BLaER1 treated with 17β-estradiol and CSF1 and Interleukin-3, amounts not matched to agents 10 nM and 100 nM (cell line): ENCODE measurements around the gene OXGR1.
A peak's percentile ranks its signal among the peaks of the same experiment; 100 is the strongest.

Experiments used
- H3K27ac ChIP-seq, 11 experiments: shearing (Covaris generic); formaldehyde crosslinking; 2 replicates each; pipeline ENCODE4 v1.8.1; 2022
- H3K27me3 ChIP-seq, 11 experiments: shearing (Covaris generic); formaldehyde crosslinking; 2 replicates each; pipeline ENCODE4 v1.8.1; 2022
- H3K36me3 ChIP-seq, 11 experiments: shearing (Covaris generic); formaldehyde crosslinking; 2 replicates each; pipeline ENCODE4 v1.8.1; 2022
- H3K4me1 ChIP-seq, 10 experiments: shearing (Covaris generic); formaldehyde crosslinking; 2 replicates each; pipeline ENCODE4 v1.8.1; 2022
- H3K4me2 ChIP-seq, 11 experiments: shearing (Covaris generic); formaldehyde crosslinking; 2 replicates each; pipeline ENCODE4 v1.8.1; 2022
- H3K4me3 ChIP-seq, 10 experiments: shearing (Covaris generic); formaldehyde crosslinking; 2 replicates each; pipeline ENCODE4 v1.8.1; 2022
- H3K9ac ChIP-seq, 11 experiments: shearing (Covaris generic); formaldehyde crosslinking; 2 replicates each; pipeline ENCODE4 v1.8.1; 2022
- H3K9me3 ChIP-seq, 11 experiments: shearing (Covaris generic); formaldehyde crosslinking; replicated peaks in 1 of 11; 2 replicates each; pipeline ENCODE4 v1.8.1; 2022
- H4K20me1 ChIP-seq, 11 experiments: shearing (Covaris generic); formaldehyde crosslinking; 2 replicates each; pipeline ENCODE4 v1.8.1; 2022
- Cebpa-rat ChIP-seq, 11 experiments: shearing (Covaris generic); IDR thresholded peaks; 2 replicates each; pipeline ENCODE4 v1.8.1; 2022

The OXGR1 gene

GRCh38 chr13:97000295-97000925 lies 6.1 kb upstream of the OXGR1 start:
- Histone ChIP-seq H3K4me3 (no peak overlapping the region), H3K27me3 (peaks cover 0 to 25% (median 0%) of the 10 kb centered on the region in 11 experiments; a peak in 7 of 22 replicates), H3K4me2 (peak overlapping the region in 3 of 11 experiments; percentile 72 to 83 (median 76); a peak in 5 of 22 replicates), H3K9ac (no peak overlapping the region), H4K20me1 (no peaks in the 10 kb centered on the region), H3K36me3 (no peaks in the 10 kb centered on the region), H3K27ac (no peak overlapping the region), H3K4me1 (peaks cover 18 to 72% (median 36%) of the 10 kb centered on the region in 10 experiments), H3K9me3 (no peaks in the 10 kb centered on the region)
- no peak for TF ChIP-seq Cebpa-rat (IDR thresholded peaks at IDR 0.05)

GRCh38 chr13:96999091-96999490 lies 4.8 kb upstream of the OXGR1 start:
- H3K4me1 ChIP-seq: peaks cover 31 to 76% (median 48%) of the 10 kb centered on the region in 10 experiments
- no peak overlapping the region for H3K4me3 ChIP-seq
- H3K9me3 ChIP-seq: no peaks in the 10 kb centered on the region
- H3K27me3 ChIP-seq: peaks cover under 1 to 38% (median 1%) of the 10 kb centered on the region in 11 experiments; a peak in 18 of 22 replicates
- H3K27ac ChIP-seq: no peak overlapping the region
- H3K36me3 ChIP-seq: no peaks in the 10 kb centered on the region
- H3K4me2 ChIP-seq: peak overlapping the region in 5 of 11 experiments; percentile 2 to 75 (median 41); a peak in 6 of 22 replicates
- TF ChIP-seq Cebpa-rat (IDR thresholded peaks at IDR 0.05): no peak
- no peak overlapping the region for H3K9ac ChIP-seq
- H4K20me1 ChIP-seq: no peaks in the 10 kb centered on the region

DNA sequence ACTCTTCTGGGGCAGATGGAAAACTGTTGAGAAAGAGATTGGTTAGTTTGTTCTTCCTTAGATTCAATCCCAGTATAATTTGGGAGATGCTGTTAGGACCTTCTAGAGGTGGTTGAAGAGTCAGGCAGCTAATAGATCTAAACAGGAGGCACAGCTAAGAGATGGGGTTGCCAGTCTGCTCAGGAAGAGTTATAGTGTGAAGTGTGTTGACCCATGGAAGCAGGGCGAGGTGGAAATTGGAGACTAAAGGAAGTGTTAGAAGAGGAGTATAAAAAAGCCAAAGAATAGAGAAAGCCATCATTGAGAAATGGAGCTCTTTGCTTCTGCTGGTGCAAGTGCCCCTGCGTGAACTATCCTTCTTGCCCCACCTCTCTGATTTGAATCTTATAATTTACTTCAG lies 3.8 kb upstream of the OXGR1 start:
- TF ChIP-seq Cebpa-rat (IDR thresholded peaks at IDR 0.05): no peak
- Histone ChIP-seq H3K27ac (no peak overlapping the region), H3K36me3 (no peaks in the 10 kb centered on the region), H3K4me2 (peak overlapping the region in 1 of 11 experiments; percentile 15; a peak in 1 of 22 replicates), H3K27me3 (peaks cover 11 to 48% (median 11%) of the 10 kb centered on the region in 11 experiments; a peak in 20 of 22 replicates), H3K9me3 (no peaks in the 10 kb centered on the region), H3K4me3 (no peak overlapping the region), H3K9ac (no peak overlapping the region), H4K20me1 (no peaks in the 10 kb centered on the region), H3K4me1 (peaks cover 36 to 74% (median 49%) of the 10 kb centered on the region in 10 experiments)

DNA sequence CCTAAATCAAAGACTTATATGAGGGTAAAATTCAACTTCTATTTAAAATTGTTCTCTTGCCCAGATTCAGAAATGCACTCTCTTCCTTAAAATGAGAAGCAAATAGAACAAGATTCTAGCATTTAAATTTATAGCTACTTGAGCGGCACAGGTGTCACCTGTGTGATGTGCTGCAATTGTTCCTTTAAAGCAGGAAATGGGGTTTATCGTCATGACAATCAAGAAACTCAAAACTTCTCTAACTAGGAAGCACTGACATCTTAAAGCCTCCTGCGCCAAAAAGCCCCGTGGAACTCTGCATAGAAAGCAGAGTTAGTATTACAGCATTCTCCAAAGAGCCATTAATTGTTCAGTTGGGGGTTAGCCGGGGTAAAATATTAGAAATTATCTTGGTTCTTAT lies 2.6 kb upstream of the OXGR1 start:
- H3K4me3 ChIP-seq: no peak overlapping the region
- H3K4me2 ChIP-seq: peak overlapping the region in 6 of 11 experiments; percentile 27 to 54 (median 45); a peak in 9 of 22 replicates
- no peak for TF ChIP-seq Cebpa-rat (IDR thresholded peaks at IDR 0.05)
- H3K9me3 ChIP-seq: peaks cover 0 to under 1% (median 0%) of the 10 kb centered on the region in 11 experiments; a peak in 3 of 22 replicates
- H3K4me1 ChIP-seq: peaks cover 31 to 62% (median 44%) of the 10 kb centered on the region in 10 experiments
- peaks cover 16 to 57% (median 20%) of the 10 kb centered on the region in 11 experiments; a peak in 21 of 22 replicates for H3K27me3 ChIP-seq
- H4K20me1 ChIP-seq: no peaks in the 10 kb centered on the region
- H3K9ac ChIP-seq: no peak overlapping the region
- no peak overlapping the region for H3K27ac ChIP-seq
- no peaks in the 10 kb centered on the region for H3K36me3 ChIP-seq

DNA sequence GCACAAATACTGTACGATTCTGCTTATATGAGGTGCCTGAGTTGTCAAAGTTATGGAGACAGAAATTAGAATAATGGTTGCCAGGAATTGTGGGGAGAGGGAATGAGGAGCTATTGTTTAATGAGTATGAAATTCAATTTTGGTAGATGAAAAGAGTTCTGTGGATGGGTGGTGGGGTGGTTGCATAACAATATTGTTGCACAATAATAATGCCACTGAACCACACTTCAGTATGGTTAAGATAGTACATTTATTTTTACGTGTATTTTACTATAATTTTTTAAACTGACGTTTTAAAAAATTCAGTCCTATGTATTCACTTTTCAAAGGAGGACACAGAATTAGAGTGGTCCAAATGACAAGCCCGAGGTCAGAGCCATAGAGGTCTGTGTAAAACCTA lies 1.8 kb upstream of the OXGR1 start:
- 0 out of 22 replicates have a peak, but pooled peaks of 2 of the 11 experiments have one; percentile 13 to 36 for TF ChIP-seq Cebpa-rat (IDR thresholded peaks at IDR 0.05)

DNA sequence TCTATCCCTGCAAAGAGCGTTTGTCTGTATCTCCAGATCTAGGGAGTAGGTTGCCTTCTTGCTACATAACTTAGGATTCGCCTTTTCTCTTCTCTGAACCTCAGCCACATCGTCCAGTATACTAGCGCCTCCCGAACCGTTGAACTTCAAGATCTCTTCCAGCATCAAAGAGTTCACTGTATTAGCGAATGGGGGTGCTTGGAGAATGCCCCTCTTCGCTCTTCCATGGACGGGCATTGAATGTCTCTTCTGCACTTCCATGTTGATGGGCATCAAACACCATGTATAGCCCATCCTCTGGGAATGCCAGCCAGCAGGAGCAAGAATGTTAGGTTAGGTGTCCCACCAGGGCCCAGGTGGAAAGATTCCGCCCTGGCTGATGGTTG lies 575 bp upstream of the OXGR1 start:
- Histone ChIP-seq H3K4me1 (peaks cover 27 to 44% (median 34%) of the 10 kb centered on the region in 10 experiments), H3K36me3 (no peaks in the 10 kb centered on the region), H3K9ac (0 out of 22 replicates have a peak overlapping the region, but pooled peaks of 3 of the 11 experiments have one; percentile 2 to 62 (median 34)), H3K27me3 (peaks cover 16 to 57% (median 20%) of the 10 kb centered on the region in 11 experiments; a peak in 21 of 22 replicates), H3K27ac (no peak overlapping the region), H3K9me3 (peaks cover 0 to 6% (median 0%) of the 10 kb centered on the region in 11 experiments; a peak in 4 of 22 replicates), H4K20me1 (no peaks in the 10 kb centered on the region), H3K4me2 (peak overlapping the region; percentile 92 to 99 (median 95)), H3K4me3 (peak overlapping the region in 8 of 10 experiments; percentile 49 to 68 (median 53); a peak in 12 of 20 replicates)
- no peak for TF ChIP-seq Cebpa-rat (IDR thresholded peaks at IDR 0.05)

More for the DNA sequence above, 1.8 kb upstream of the OXGR1 start:
- H3K4me3 ChIP-seq: no peak overlapping the region
- peaks cover 0 to 6% (median 0%) of the 10 kb centered on the region in 11 experiments; a peak in 4 of 22 replicates for H3K9me3 ChIP-seq
- peaks cover 16 to 57% (median 20%) of the 10 kb centered on the region in 11 experiments; a peak in 21 of 22 replicates for H3K27me3 ChIP-seq
- H3K9ac ChIP-seq: no peak overlapping the region
- peak overlapping the region in 10 of 11 experiments; percentile 8 to 99 (median 92); a peak in 13 of 22 replicates for H3K4me2 ChIP-seq
- H4K20me1 ChIP-seq: no peaks in the 10 kb centered on the region
- H3K4me1 ChIP-seq: peaks cover 27 to 56% (median 38%) of the 10 kb centered on the region in 10 experiments
- no peak overlapping the region for H3K27ac ChIP-seq
- H3K36me3 ChIP-seq: no peaks in the 10 kb centered on the region

DNA sequence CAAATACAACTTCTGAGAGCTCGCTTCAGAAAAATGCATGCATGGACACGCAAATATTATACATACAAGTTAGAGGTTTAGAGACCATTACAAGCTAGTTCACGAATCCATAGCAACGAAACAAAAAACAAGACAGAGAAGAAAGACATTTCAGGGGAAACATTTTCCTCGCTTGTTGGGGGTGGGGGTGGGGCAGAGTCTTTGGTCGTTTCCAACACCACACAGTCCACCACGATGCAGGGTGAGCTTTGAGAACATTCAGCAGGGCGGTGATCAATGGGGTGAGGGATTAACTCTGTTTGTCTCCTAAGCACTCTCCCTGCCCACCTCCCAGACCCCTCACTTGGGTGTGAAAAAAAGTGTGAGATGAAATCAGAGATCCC lies 651 bp downstream of the OXGR1 start:
- H4K20me1 ChIP-seq: no peaks in the 10 kb centered on the region
- H3K9ac ChIP-seq: peak overlapping the region in 9 of 11 experiments; percentile 22 to 72 (median 54); a peak in 7 of 22 replicates
- H3K27me3 ChIP-seq: peaks cover 16 to 57% (median 20%) of the 10 kb centered on the region in 11 experiments; a peak in 21 of 22 replicates
- peaks cover 26 to 41% (median 32%) of the 10 kb centered on the region in 10 experiments for H3K4me1 ChIP-seq
- H3K4me3 ChIP-seq: peak overlapping the region; percentile 49 to 68 (median 54)
- peak overlapping the region; percentile 92 to 99 (median 95) for H3K4me2 ChIP-seq
- no peak for TF ChIP-seq Cebpa-rat (IDR thresholded peaks at IDR 0.05)
- H3K36me3 ChIP-seq: no peaks in the 10 kb centered on the region
- no peak overlapping the region; a peak in 1 of 22 replicates for H3K27ac ChIP-seq
- peaks cover 0 to 6% (median 0%) of the 10 kb centered on the region in 11 experiments; a peak in 4 of 22 replicates for H3K9me3 ChIP-seq

DNA sequence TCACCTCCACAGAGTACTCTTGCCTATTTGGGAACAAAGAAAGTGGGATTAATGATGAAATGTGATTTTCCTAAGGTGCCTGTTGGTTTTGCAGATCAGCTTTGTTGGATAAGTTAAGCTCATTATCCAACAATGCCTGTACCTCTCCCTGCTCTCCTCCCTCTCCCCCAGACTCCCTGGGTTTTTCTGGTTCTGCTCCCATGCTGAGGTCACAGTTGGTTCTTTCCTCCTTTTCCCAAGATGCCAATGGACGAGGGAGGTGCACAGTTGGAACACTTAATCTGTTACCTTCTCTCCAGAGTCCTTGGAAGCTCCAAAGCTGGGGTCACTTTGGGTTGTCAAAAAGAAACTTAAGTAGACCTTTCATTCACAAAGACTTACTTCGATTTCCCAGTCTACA lies 1.6 kb downstream of the OXGR1 start:
- TF ChIP-seq Cebpa-rat (IDR thresholded peaks at IDR 0.05): no peak
- peaks cover 25 to 41% (median 31%) of the 10 kb centered on the region in 10 experiments for H3K4me1 ChIP-seq
- no peak overlapping the region for H3K4me2 ChIP-seq
- no peak overlapping the region for H3K27ac ChIP-seq
- H3K27me3 ChIP-seq: peaks cover 16 to 49% (median 20%) of the 10 kb centered on the region in 11 experiments; a peak in 21 of 22 replicates
- H3K4me3 ChIP-seq: no peak overlapping the region
- H4K20me1 ChIP-seq: no peaks in the 10 kb centered on the region
- H3K36me3 ChIP-seq: no peaks in the 10 kb centered on the region
- H3K9me3 ChIP-seq: peaks cover 0 to 6% (median 0%) of the 10 kb centered on the region in 11 experiments; a peak in 4 of 22 replicates
- H3K9ac ChIP-seq: no peak overlapping the region

DNA sequence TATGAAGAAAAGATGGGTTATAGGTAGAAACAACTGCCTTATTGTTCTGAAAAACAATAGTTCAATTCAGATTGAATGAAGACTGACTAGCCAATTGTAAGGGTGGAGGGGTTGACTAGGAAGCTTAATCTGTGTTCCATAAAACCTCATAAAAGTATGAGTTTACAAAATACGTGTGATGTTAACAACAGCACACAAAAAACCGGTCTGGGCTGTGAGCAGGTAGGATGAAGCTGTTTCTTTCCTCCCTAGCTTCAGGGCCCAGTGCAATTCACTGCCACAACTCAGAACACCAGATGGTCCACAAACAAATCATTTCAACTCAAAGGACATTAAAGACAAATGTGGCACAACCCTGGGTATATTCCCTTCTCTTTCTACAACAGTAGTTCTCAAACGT lies 3.2 kb downstream of the OXGR1 start:
- Histone ChIP-seq H3K36me3 (no peaks in the 10 kb centered on the region), H3K27ac (no peak overlapping the region), H3K4me1 (peaks cover 23 to 31% (median 28%) of the 10 kb centered on the region in 10 experiments), H3K9ac (no peak overlapping the region), H3K9me3 (peaks cover 0 to 6% (median 0%) of the 10 kb centered on the region in 11 experiments; a peak in 4 of 22 replicates), H3K27me3 (peaks cover 16 to 50% (median 20%) of the 10 kb centered on the region in 11 experiments; a peak in 21 of 22 replicates), H3K4me2 (no peak overlapping the region), H3K4me3 (no peak overlapping the region), H4K20me1 (no peaks in the 10 kb centered on the region)
- TF ChIP-seq Cebpa-rat (IDR thresholded peaks at IDR 0.05): no peak
